A204.1 (cell line): ENCODE results near the gene EDEM2.
"Not testable (repeated sequence)": the region's sequence is repeated elsewhere in the genome, so short reads cannot be mapped to it uniquely, and the experiment has no call there.

Source experiments
- FAIRE-seq: peaks from 2 replicates; lab custom pipeline; 2012; peaks lifted over from hg19 to GRCh38; lab: Jason Lieb, UNC

EDEM2 gene

GRCh38 chr20:35087355-35087754 lies 59.8 kb downstream of the EDEM2 start:
- no peak for FAIRE-seq

GRCh38 chr20:35085477-35086225 lies 61.5 kb downstream of the EDEM2 start:
- no peak for FAIRE-seq

GRCh38 chr20:35084998-35085397 lies 62.1 kb downstream of the EDEM2 start:
- no peak for FAIRE-seq

DNA sequence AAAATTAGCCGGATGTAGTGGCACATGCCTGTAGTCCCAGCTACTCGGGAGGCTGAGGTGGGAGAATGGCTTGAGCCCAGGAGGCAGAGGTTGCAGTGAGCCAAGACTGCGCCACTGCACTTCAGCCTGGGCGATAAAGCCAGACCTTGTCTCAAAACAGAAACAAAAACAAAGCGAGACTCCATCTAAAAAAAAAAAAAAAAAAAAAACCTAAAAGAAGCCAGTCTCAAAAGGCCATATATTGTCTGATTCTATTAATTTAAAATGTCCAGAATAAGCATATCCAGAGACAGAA lies 66.8 kb downstream of the EDEM2 start:
- FAIRE-seq: not testable (repeated sequence)

- FAIRE-seq: no peak
Observed at GRCh38 chr20:35079472-35080347, 67.4 kb downstream of the EDEM2 start.

DNA sequence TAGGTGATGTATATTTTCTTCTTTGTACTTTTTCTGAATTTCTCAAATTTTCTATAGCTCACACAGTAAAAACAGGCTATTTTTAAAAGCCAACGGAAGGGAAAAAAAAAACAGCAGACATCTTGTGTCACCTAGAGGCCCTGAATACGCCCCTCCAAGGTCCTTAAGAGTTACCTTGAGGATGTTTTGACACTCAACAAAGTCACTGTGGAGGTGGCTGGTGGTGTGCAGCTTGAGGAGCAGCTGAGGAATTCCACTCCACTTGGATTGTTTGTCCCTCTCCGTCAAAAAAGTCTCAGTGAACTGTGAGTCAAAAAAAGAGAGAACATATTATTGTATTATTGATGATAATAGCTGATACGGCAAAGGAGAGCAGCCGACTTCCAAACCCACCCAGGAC lies 69.3 kb downstream of the EDEM2 start:
- no peak for FAIRE-seq

GRCh38 chr20:35077341-35077740 lies 69.8 kb downstream of the EDEM2 start:
- no peak for FAIRE-seq

DNA sequence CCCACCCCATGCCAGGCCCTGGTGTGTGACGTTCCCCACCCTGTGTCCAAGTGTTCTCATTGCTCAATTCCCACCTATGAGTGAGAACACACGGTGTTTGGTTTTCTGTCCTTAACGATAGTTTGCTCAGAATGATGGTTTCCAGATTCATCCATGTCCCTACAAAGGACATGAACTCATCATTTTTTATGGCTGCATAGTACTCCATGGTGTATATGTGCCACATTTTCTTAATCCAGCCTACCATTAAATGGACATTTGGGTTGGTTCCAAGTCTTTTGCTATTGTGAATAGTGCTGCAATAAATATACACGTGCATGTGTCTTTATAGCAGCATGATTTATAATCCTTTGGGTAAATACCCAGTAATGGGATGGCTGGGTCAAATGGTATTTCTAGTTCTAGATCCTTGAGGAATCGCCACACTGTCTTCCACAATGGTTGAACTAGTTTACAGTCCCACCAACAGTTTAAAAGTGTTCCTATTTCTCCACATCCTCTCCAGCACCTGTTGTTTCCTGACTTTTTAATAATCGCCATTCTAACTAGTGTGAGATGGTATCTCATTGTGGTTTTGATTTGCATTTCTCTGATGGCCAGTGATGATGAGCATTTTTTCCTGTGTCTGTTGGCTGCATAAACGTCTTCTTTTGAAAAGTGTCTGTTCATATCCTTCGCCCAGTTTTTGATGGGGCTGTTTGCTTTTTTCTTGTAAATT lies 75.5 kb downstream of the EDEM2 start:
- not testable (repeated sequence) for FAIRE-seq

DNA sequence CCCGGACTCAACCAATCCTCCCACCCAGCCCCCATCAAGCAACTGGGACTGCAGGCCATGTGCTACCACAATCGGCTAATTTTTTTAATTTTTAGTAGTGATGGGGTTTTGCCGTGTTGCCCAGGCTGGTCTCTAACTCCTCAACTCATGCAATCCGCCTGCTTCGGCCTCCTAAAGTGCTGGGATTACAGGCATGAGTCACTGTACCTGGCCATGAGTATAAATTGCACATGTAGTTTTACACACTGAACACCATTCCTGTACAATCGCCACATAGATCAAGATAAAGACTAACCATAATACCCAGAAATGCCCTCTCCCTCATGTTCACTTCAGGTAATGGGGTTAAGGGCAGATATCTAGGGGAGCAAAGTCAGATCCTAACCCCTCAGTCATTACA lies 80.9 kb downstream of the EDEM2 start:
- no peak for FAIRE-seq
